ENCODE results near the gene CNIH2.

DNA sequence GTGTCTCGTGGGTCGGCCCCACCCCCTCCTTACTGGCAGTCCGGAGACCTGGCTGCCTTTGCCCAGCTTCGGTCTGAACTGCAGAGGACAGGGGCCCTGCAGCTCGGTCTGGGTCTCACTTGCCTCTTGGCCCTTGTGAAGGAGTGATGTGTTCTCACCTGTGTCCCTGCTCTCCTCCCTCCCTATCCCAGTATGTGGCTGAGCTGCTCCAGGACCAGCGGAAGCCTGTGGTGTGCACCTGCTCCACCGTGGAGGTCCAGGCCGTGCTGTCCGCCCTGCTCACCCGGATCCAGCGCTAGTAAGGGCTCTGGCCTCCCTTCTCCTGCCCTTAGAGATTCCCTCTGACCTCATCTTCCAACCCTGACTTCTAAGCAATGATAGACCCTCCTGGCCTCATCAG, 45.2 kb upstream of the CNIH2 start:
- no peak for TF ChIP-seq MTA3 (IDR thresholded peaks at IDR 0.05; ENCODE audit: borderline replicate concordance)
- TF ChIP-seq BDP1 (IDR thresholded peaks at IDR 0.05; ENCODE audit: insufficient read depth, insufficient read length): no peak
- TF ChIP-seq TCF7L2 (IDR thresholded peaks at IDR 0.05; ENCODE audit: low read depth, low read length): no peak
- no peak for TF ChIP-seq ZNF140 (CRISPR knock-in tag; IDR thresholded peaks at IDR 0.05)
- TF ChIP-seq TBP (optimal IDR thresholded peaks at IDR 0.05; ENCODE audit: low read depth, low read length): no peak
- TF ChIP-seq, protein P1, sequence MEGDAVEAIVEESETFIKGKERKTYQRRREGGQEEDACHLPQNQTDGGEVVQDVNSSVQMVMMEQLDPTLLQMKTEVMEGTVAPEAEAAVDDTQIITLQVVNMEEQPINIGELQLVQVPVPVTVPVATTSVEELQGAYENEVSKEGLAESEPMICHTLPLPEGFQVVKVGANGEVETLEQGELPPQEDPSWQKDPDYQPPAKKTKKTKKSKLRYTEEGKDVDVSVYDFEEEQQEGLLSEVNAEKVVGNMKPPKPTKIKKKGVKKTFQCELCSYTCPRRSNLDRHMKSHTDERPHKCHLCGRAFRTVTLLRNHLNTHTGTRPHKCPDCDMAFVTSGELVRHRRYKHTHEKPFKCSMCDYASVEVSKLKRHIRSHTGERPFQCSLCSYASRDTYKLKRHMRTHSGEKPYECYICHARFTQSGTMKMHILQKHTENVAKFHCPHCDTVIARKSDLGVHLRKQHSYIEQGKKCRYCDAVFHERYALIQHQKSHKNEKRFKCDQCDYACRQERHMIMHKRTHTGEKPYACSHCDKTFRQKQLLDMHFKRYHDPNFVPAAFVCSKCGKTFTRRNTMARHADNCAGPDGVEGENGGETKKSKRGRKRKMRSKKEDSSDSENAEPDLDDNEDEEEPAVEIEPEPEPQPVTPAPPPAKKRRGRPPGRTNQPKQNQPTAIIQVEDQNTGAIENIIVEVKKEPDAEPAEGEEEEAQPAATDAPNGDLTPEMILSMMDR (IDR thresholded peaks at IDR 0.05 in 2 of 3, conservative IDR thresholded peaks at IDR 0.05 in 1 of 3; ENCODE audit: insufficient read depth in 2 of 3, low read depth in 1 of 3, low read length in 3 of 3): no peak
- TF ChIP-seq EP300 (IDR thresholded peaks at IDR 0.05; ENCODE audit: low read length): no peak
- TF ChIP-seq ZNF696 (CRISPR knock-in tag; conservative IDR thresholded peaks at IDR 0.05): no peak
- TF ChIP-seq, protein P2, sequence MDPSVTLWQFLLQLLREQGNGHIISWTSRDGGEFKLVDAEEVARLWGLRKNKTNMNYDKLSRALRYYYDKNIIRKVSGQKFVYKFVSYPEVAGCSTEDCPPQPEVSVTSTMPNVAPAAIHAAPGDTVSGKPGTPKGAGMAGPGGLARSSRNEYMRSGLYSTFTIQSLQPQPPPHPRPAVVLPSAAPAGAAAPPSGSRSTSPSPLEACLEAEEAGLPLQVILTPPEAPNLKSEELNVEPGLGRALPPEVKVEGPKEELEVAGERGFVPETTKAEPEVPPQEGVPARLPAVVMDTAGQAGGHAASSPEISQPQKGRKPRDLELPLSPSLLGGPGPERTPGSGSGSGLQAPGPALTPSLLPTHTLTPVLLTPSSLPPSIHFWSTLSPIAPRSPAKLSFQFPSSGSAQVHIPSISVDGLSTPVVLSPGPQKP (CRISPR knock-in tag; IDR thresholded peaks at IDR 0.05): no peak
- no peak for TF ChIP-seq YBX1 (IDR thresholded peaks at IDR 0.05)

Data from K562 (cell line).